HCT116 (cell line): Measurements from ENCODE around the gene CCDC69. TPM values are rescaled to one million over a fixed set of nuclear protein-coding genes. Genes with fewer than 3 reads are reported as not detected.

Experiments
- ATAC-seq: fragments of 200-7000 bp; cut with Tn5 transposase; 2 replicates; pipeline ENCODE4 v1.9.1; 2020; ENCODE audit warnings: mild to moderate bottlenecking, moderate library complexity
- BruUV-seq: library from RNA; stranded (reverse); fragments of 400-500 nt; replicated peaks from 2 replicates; lab custom pipeline; 2021; lab: Mats Ljungman, UMichigan
- CTCF ChIA-PET: fragments of 300-600 bp; sonication (Branson Sonifier 250); formaldehyde crosslinking; loops from one replicate; lab custom pipeline; 2021; ENCODE audit warnings: antibody characterized with exemption; lab: Charles Lee
- POLR2A ChIA-PET: fragments of 300-600, 350-600 bp; sonication (Branson Sonifier 250); formaldehyde crosslinking; loops from one replicate; lab custom pipeline; 2021; ENCODE audit warnings: antibody characterized with exemption; lab: Charles Lee
- RAD21 ChIA-PET, 2 experiments: fragments of 300-600 bp; sonication (Branson Sonifier 250); formaldehyde crosslinking; loops; one replicate each; lab custom pipeline; 2023; ENCODE audit warnings: low total read pairs in 2 of 2; ENCODE audit not compliant: uncharacterized antibody in 2 of 2, unreplicated experiment in 2 of 2, low non-redundant PET in 1 of 2; lab: Charles Lee
- DNase-seq: peaks from one replicate; pipeline ENCODE4 v3.0.0-alpha.2; 2010; ENCODE audit warnings: low read depth, low spot score
- H2AFZ ChIP-seq: fragments of 200-600 bp; shearing (Covaris generic), sonication (generic); 2 replicates; pipeline ENCODE4 v1.6.1; 2017; ENCODE audit warnings: low read depth, mixed run types, mixed read lengths, antibody characterized with exemption, low read length; ENCODE audit not compliant: poor library complexity, severe bottlenecking
- H3K27ac ChIP-seq: 2 replicates; pipeline ENCODE4 v1.5.1; 2012; ENCODE audit warnings: low read depth, low read length
- H3K27me3 ChIP-seq: fragments of 200-600 bp; sonication (generic); 2 replicates; pipeline ENCODE4 v1.6.1; 2016; ENCODE audit warnings: mixed run types, low read length, mixed read lengths; ENCODE audit not compliant: insufficient read depth
- H3K36me3 ChIP-seq, 2 experiments: fragments of 200-500 bp in 1 of 2; fragments of 200-600 bp in 1 of 2; sonication (Bioruptor generic) in 1 of 2; sonication (generic) in 1 of 2; 2 replicates each; pipeline versions ENCODE4 v1.5.1 to v1.6.1; 2014 to 2016; ENCODE audit warnings: low read length in 2 of 2, inconsistent platforms in 1 of 2, mixed read lengths in 1 of 2, mixed run types in 1 of 2; ENCODE audit not compliant: insufficient read depth in 2 of 2, control insufficient read depth in 1 of 2
- H3K4me1 ChIP-seq, 2 experiments: fragments of 200-600 bp in 1 of 2; sonication (generic) in 1 of 2; 2 replicates each; pipeline versions ENCODE4 v1.5.1 to v1.6.1; 2012 to 2017; ENCODE audit warnings: low read length in 2 of 2, inconsistent platforms in 1 of 2, mild to moderate bottlenecking in 1 of 2, mixed read lengths in 1 of 2, mixed run types in 1 of 2, moderate library complexity in 1 of 2; ENCODE audit not compliant: insufficient read depth in 2 of 2, control insufficient read depth in 1 of 2
- H3K4me2 ChIP-seq: fragments of 200-600 bp; sonication (generic); 2 replicates; pipeline ENCODE4 v1.6.1; 2017; ENCODE audit warnings: mixed run types, low read length, mixed read lengths
- H3K4me3 ChIP-seq, 2 experiments: fragments of 200-600 bp in 1 of 2; sonication (generic) in 1 of 2; replicated peaks in 1 of 2; 2 replicates each; pipeline ENCODE4 v1.5.1; 2011 to 2016; ENCODE audit warnings: low read length in 2 of 2, control low read depth in 1 of 2, low read depth in 1 of 2, mild to moderate bottlenecking in 1 of 2, mixed read lengths in 1 of 2, mixed run types in 1 of 2
- H3K79me2 ChIP-seq: fragments of 200-600 bp; sonication (generic); 2 replicates; pipeline ENCODE4 v1.6.1; 2017; ENCODE audit warnings: mild to moderate bottlenecking, mixed run types, low read length, moderate library complexity, mixed read lengths; ENCODE audit not compliant: insufficient read depth
- H3K9ac ChIP-seq: fragments of 200-600 bp; sonication (generic); 2 replicates; pipeline ENCODE4 v1.6.1; 2016; ENCODE audit warnings: low read length, mixed read lengths
- H3K9me2 ChIP-seq: fragments of 200-600 bp; sonication (generic), shearing (Covaris generic); 2 replicates; pipeline ENCODE4 v1.6.1; 2017; ENCODE audit warnings: mixed run types, mild to moderate bottlenecking, moderate library complexity; ENCODE audit not compliant: insufficient read depth
- H3K9me3 ChIP-seq, 2 experiments: fragments of 200-500 bp in 1 of 2; fragments of 200-600 bp in 1 of 2; sonication (Bioruptor generic) in 1 of 2; sonication (generic) in 1 of 2; 2 replicates each; pipeline ENCODE4 v1.6.1; 2014 to 2017; ENCODE audit warnings: low read length in 2 of 2, mixed read lengths in 2 of 2, inconsistent platforms in 1 of 2, low read depth in 1 of 2, mild to moderate bottlenecking in 1 of 2, mixed run types in 1 of 2, moderate library complexity in 1 of 2; ENCODE audit not compliant: control insufficient read depth in 1 of 2, insufficient read depth in 1 of 2
- H4K20me1 ChIP-seq: fragments of 200-600 bp; sonication (generic), shearing (Covaris generic); 2 replicates; pipeline ENCODE4 v1.6.1; 2017; ENCODE audit warnings: mixed run types, mild to moderate bottlenecking, moderate library complexity; ENCODE audit not compliant: insufficient read depth
- CBX3 ChIP-seq: IDR thresholded peaks from 2 replicates; pipeline ENCODE4 v1.6.1; 2012; ENCODE audit warnings: low read depth
- CEBPB ChIP-seq: IDR thresholded peaks from 2 replicates; pipeline ENCODE4 v1.6.1; 2012; ENCODE audit warnings: low read depth
- EGR1 ChIP-seq: IDR thresholded peaks from 2 replicates; pipeline ENCODE4 v1.6.1; 2012; ENCODE audit warnings: low read depth
- EZH2 ChIP-seq: fragments of 200-600 bp; sonication (generic); IDR thresholded peaks from 2 replicates; pipeline ENCODE4 v1.6.1; 2017; ENCODE audit warnings: antibody characterized with exemption, mixed run types
- EZH2phosphoT487 ChIP-seq: fragments of 200-600 bp; IDR thresholded peaks from 2 replicates; pipeline ENCODE4 v1.6.1; 2018; ENCODE audit warnings: antibody characterized with exemption, borderline replicate concordance
- FOSL1 ChIP-seq: IDR thresholded peaks from 2 replicates; pipeline ENCODE4 v1.6.1; 2012; ENCODE audit warnings: low read depth
- REST ChIP-seq: IDR thresholded peaks from 2 replicates; pipeline ENCODE4 v1.6.1; 2012; ENCODE audit warnings: low read depth
- TCF7L2 ChIP-seq: IDR thresholded peaks from 2 replicates; pipeline ENCODE4 v1.7.0; 2011; ENCODE audit warnings: borderline replicate concordance, inconsistent platforms; ENCODE audit not compliant: insufficient read depth, insufficient read length; ENCODE audit errors: extremely low read depth
- YY1 ChIP-seq: IDR thresholded peaks from 2 replicates; pipeline ENCODE4 v1.6.1; 2011; ENCODE audit warnings: low read length, low read depth, moderate library complexity, mild to moderate bottlenecking; ENCODE audit not compliant: insufficient replicate concordance; ENCODE audit errors: extremely low read depth
- ZBTB33 ChIP-seq: IDR thresholded peaks from 2 replicates; pipeline ENCODE4 v1.6.1; 2011; ENCODE audit warnings: mild to moderate bottlenecking, low read length, moderate library complexity; ENCODE audit not compliant: insufficient replicate concordance; ENCODE audit errors: extremely low read depth
- ZFX ChIP-seq: fragments of 450-650 bp; IDR thresholded peaks from 2 replicates; pipeline ENCODE4 v1.6.1; 2017
- intact Hi-C: fragments of 100-400 bp; cut with micrococcal nuclease; formaldehyde crosslinking; loops from 2 replicates; pipeline ENCODE4 v1.10.0; 2022
- total RNA-seq: library from RNA; stranded (reverse); gene quantifications from one replicate; pipeline ENCODE4 v1.2.1, GENCODE V29; 2021; ENCODE audit not compliant: unreplicated experiment
- TF ChIP-seq, protein P1 (sequence below): IDR thresholded peaks from 2 replicates; pipeline ENCODE4 v1.6.1; 2012
- TF ChIP-seq, protein P2 (sequence below), 3 experiments: fragments of 200-600 bp in 1 of 3; sonication (generic) in 1 of 3; IDR thresholded peaks in 2 of 3; conservative IDR thresholded peaks in 1 of 3; 2 replicates each; pipeline ENCODE4 v1.5.1; 2012 to 2017; ENCODE audit warnings: low read depth in 2 of 3, low read length in 2 of 3, antibody characterized with exemption in 1 of 3, borderline replicate concordance in 1 of 3, control low read depth in 1 of 3, mild to moderate bottlenecking in 1 of 3, mixed read lengths in 1 of 3, mixed run types in 1 of 3, moderate library complexity in 1 of 3; ENCODE audit not compliant: insufficient read depth in 1 of 3

CCDC69 gene
- total RNA-seq, 1 experiment from 2014 or later = 4.3 TPM

DNA sequence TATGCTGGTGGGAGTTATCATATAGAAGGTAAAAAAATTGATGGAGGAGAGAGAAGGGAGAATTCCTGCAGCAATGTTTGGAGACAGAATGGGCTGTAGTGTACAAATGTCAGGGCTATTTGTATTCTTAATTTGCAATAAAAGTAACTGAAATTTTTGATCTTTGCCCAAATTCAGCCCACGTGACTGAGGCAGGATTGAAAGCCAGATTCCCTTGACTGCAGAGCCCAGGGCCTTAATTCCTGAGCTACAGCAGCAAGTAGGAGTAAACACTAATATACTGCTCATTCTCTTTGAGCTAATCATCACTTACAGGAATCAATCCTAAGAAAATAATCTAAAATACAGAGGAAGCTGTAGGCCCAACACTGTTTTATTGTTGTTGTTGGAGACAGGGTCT lies 61.1 kb downstream of the CCDC69 start (continued):
- TF ChIP-seq TCF7L2 (no peak), FOSL1 (no peak), REST (no peak), EZH2 (no peak)

DNA sequence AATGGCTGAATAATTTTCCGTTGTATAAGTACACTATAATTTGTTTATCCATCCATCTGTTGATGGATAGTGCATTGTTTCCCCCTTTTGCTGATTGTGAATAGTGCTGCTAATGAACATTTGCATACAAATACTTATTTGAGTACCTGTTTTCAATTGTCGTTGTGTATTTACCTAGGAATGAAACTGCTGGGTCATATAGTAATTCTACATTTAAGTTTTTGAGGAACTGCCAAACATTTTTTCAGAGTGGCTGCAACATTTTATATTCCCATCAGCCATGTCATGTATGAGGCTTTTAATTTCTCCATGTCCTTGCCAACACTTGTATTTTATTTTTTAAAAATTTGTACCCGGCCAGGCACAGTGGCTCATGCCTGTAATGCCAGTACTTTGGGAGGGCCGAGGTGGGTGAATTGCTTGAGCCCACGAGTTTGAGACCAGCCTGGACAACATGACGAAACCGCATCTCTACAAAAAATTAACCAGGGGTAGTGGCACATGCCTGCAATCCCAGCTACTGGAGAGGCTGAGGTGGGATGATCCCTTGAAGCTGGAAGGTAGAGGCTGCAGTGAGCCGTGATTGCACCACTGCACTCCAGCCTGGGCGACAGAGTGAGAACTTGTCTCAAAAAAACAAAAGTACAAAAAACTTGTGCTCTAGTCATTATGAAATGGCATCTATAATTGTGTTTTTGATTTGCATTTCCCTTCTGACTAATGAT lies 64.1 kb downstream of the CCDC69 start:
- Histone ChIP-seq H3K9ac (no peak overlapping the region), H2AFZ (no peak overlapping the region), H3K4me3 (no peak overlapping the region), H3K9me2 (no peaks in the 10 kb centered on the region), H3K79me2 (peaks cover 6% of the 10 kb centered on the region; the same call in 1 of the 2 replicates), H3K27me3 (no peaks in the 10 kb centered on the region), H3K36me3 (no peaks in the 10 kb centered on the region), H3K9me3 (no peaks in the 10 kb centered on the region), H3K4me2 (no peak overlapping the region), H3K4me1 (peaks cover 19 to 41% of the 10 kb centered on the region in 2 experiments), H4K20me1 (no peaks in the 10 kb centered on the region), H3K27ac (no peak overlapping the region)
- DNase-seq (no peak), ATAC-seq (no peak)
- ChIA-PET POLR2A (no interaction called here), CTCF (no interaction called here), RAD21 (no interaction called here)
- BruUV-seq = no TSS peak
- intact Hi-C loops = no loop called here
- TF ChIP-seq YY1 = no peak
- TF ChIP-seq CEBPB = no peak
- no peak for TF ChIP-seq EGR1
- TF ChIP-seq ZFX = no peak
- TF ChIP-seq, protein P1, sequence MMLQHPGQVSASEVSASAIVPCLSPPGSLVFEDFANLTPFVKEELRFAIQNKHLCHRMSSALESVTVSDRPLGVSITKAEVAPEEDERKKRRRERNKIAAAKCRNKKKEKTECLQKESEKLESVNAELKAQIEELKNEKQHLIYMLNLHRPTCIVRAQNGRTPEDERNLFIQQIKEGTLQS = no peak
- no peak for TF ChIP-seq CBX3
- TF ChIP-seq, protein P2, sequence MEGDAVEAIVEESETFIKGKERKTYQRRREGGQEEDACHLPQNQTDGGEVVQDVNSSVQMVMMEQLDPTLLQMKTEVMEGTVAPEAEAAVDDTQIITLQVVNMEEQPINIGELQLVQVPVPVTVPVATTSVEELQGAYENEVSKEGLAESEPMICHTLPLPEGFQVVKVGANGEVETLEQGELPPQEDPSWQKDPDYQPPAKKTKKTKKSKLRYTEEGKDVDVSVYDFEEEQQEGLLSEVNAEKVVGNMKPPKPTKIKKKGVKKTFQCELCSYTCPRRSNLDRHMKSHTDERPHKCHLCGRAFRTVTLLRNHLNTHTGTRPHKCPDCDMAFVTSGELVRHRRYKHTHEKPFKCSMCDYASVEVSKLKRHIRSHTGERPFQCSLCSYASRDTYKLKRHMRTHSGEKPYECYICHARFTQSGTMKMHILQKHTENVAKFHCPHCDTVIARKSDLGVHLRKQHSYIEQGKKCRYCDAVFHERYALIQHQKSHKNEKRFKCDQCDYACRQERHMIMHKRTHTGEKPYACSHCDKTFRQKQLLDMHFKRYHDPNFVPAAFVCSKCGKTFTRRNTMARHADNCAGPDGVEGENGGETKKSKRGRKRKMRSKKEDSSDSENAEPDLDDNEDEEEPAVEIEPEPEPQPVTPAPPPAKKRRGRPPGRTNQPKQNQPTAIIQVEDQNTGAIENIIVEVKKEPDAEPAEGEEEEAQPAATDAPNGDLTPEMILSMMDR (IDR thresholded peaks at IDR 0.05 in 2 of 3, conservative IDR thresholded peaks at IDR 0.05 in 1 of 3; ENCODE audit: borderline replicate concordance in 1 of 3, insufficient read depth in 1 of 3, low read depth in 2 of 3, low read length in 2 of 3) = no peak
- TF ChIP-seq EZH2phosphoT487 = no peak
- no peak for TF ChIP-seq ZBTB33
